Measurements from ENCODE around the gene CEBPZOS. TPM values are rescaled to one million over a fixed set of nuclear protein-coding genes. Genes with fewer than 3 reads are reported as not detected.
A peak's percentile ranks its signal among the peaks of the same experiment; 100 is the strongest.
"Not testable (repeated sequence)": the region's sequence is repeated elsewhere in the genome, so short reads cannot be mapped to it uniquely, and the experiment has no call there.

CEBPZOS gene
- total and polyA plus RNA-seq, 5 donors = 46.8 to 75.7 (median 56.9) TPM

DNA sequence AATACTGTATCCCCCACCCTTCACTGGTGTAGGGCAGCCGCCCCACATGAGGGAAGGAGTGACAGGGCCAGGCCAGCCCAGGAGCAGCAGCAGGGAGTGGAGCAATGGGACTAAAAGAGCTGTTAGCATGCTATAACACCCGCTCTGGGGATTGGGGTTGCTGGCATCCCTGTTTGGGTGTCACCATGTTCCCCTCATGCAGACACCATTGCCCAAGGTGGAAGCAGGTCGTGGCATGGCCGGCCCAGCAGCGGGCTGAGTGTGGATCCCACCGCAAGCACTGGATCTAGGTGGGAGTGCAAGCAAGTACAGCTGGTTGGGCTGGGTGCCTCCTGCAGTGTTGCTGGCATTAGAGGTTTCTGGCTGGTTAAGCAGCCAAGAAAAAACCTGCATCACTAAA is 4.5 kb upstream of the CEBPZOS start:
- H3K4me3 ChIP-seq (ENCODE audit: low read length) = no peak overlapping the region
- intact Hi-C loops (cut with DNase I) = no loop called here
- 73% methylated on average over 6 of the region's 6 CpGs for WGBS
- DNase-seq (no peak), ATAC-seq (no peak)
- H3K27me3 ChIP-seq (ENCODE audit: control insufficient read depth, insufficient read depth) = no peaks in the 10 kb centered on the region
- no peaks in the 10 kb centered on the region for H3K9me3 ChIP-seq (ENCODE audit: control insufficient read depth, low read length)
- no peaks in the 10 kb centered on the region for H3K4me1 ChIP-seq (ENCODE audit: control insufficient read depth, insufficient read depth, low read length)
- H3K27ac ChIP-seq (ENCODE audit: low read length) = no peak overlapping the region

- no peak overlapping the region for H3K4me3 ChIP-seq (ENCODE audit: low read length)
- H3K4me1 ChIP-seq (ENCODE audit: control insufficient read depth, insufficient read depth, low read length) = no peaks in the 10 kb centered on the region
- no peak for DNase-seq
- no peaks in the 10 kb centered on the region for H3K9me3 ChIP-seq (ENCODE audit: control insufficient read depth, low read length)
- no peaks in the 10 kb centered on the region for H3K27me3 ChIP-seq (ENCODE audit: control insufficient read depth, insufficient read depth)
- 87% methylated on average over 1 of the region's 1 CpG for WGBS
- no peak for ATAC-seq
- no peak overlapping the region for H3K27ac ChIP-seq (ENCODE audit: low read length)
- intact Hi-C loops (cut with DNase I) = no loop called here
These were observed 3.7 kb upstream of the CEBPZOS start for GRCh38 chr2:37192551-37192950.

GRCh38 chr2:37195862-37196319 is 405 bp upstream of the CEBPZOS start:
- 85% methylated on average over 20 of the region's 20 CpGs for WGBS
- ATAC-seq; H3K4me1 ChIP-seq (ENCODE audit: control insufficient read depth, insufficient read depth, low read length); intact Hi-C loops (cut with DNase I); DNase-seq; H3K9me3 ChIP-seq (ENCODE audit: control insufficient read depth, low read length); H3K27me3 ChIP-seq (ENCODE audit: control insufficient read depth, insufficient read depth): not testable (repeated sequence)
- H3K27ac ChIP-seq (ENCODE audit: low read length) = peak overlapping the region; percentile 95
- peak overlapping the region; percentile 71 for H3K4me3 ChIP-seq (ENCODE audit: low read length)

GRCh38 chr2:37198681-37199065 is 2.4 kb downstream of the CEBPZOS start:
- intact Hi-C loops (cut with DNase I) = no loop called here
- Histone ChIP-seq H3K27me3 (ENCODE audit: control insufficient read depth, insufficient read depth) (no peaks in the 10 kb centered on the region), H3K4me3 (ENCODE audit: low read length) (no peak overlapping the region), H3K4me1 (ENCODE audit: control insufficient read depth, insufficient read depth, low read length) (no peaks in the 10 kb centered on the region), H3K27ac (ENCODE audit: low read length) (no peak overlapping the region), H3K9me3 (ENCODE audit: control insufficient read depth, low read length) (no peaks in the 10 kb centered on the region)
- no peak for ATAC-seq
- no peak for DNase-seq
- 88% methylated on average over 8 of the region's 8 CpGs for WGBS

- ATAC-seq (no peak), DNase-seq (no peak)
- WGBS = 82% methylated on average over 1 of the region's 1 CpG
- Histone ChIP-seq H3K27me3 (ENCODE audit: control insufficient read depth, insufficient read depth) (no peaks in the 10 kb centered on the region), H3K4me3 (ENCODE audit: low read length) (no peak overlapping the region), H3K27ac (ENCODE audit: low read length) (no peak overlapping the region), H3K9me3 (ENCODE audit: control insufficient read depth, low read length) (no peaks in the 10 kb centered on the region), H3K4me1 (ENCODE audit: control insufficient read depth, insufficient read depth, low read length) (no peaks in the 10 kb centered on the region)
- intact Hi-C loops (cut with DNase I) = no loop called here
These were observed 4.9 kb downstream of the CEBPZOS start for GRCh38 chr2:37201208-37201607.

DNA sequence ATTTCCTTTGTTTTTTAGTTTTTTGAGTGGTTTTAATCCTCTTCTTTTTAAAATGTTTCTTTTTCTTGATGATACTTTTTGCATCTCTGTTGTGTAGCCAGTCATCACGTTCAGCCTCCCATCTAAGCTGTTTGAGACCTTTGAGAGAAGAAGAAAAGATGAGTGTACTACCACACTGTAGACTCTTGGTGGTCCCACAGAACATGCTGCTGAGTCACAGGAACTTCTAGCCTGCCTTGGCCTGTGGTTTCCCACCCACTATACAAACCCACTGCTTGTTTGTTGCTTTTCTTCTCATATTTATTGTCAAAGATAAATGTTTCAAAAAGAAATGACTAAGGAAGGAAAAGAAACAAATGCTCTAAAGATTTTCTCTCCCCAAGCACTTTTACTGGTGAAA is 5.5 kb downstream of the CEBPZOS start:
- 93% methylated on average over 1 of the region's 1 CpG for WGBS

GRCh38 chr2:37203708-37204107 is 7.4 kb downstream of the CEBPZOS start:
- 95% methylated on average over 2 of the region's 2 CpGs for WGBS
- DNase-seq (no peak), ATAC-seq (no peak)
- no peaks in the 10 kb centered on the region for H3K4me1 ChIP-seq (ENCODE audit: control insufficient read depth, insufficient read depth, low read length)
- no peaks in the 10 kb centered on the region for H3K27me3 ChIP-seq (ENCODE audit: control insufficient read depth, insufficient read depth)
- intact Hi-C loops (cut with DNase I) = no loop called here
- no peaks in the 10 kb centered on the region for H3K9me3 ChIP-seq (ENCODE audit: control insufficient read depth, low read length)
- no peak overlapping the region for H3K27ac ChIP-seq (ENCODE audit: low read length)
- no peak overlapping the region for H3K4me3 ChIP-seq (ENCODE audit: low read length)

More for the DNA sequence above, 5.5 kb downstream of the CEBPZOS start:
- intact Hi-C loops (cut with DNase I) = no loop called here
- Histone ChIP-seq H3K27me3 (ENCODE audit: control insufficient read depth, insufficient read depth) (no peaks in the 10 kb centered on the region), H3K27ac (ENCODE audit: low read length) (no peak overlapping the region), H3K4me1 (ENCODE audit: control insufficient read depth, insufficient read depth, low read length) (no peaks in the 10 kb centered on the region), H3K4me3 (ENCODE audit: low read length) (no peak overlapping the region), H3K9me3 (ENCODE audit: control insufficient read depth, low read length) (no peaks in the 10 kb centered on the region)
- no peak for DNase-seq
- ATAC-seq = no peak

DNA sequence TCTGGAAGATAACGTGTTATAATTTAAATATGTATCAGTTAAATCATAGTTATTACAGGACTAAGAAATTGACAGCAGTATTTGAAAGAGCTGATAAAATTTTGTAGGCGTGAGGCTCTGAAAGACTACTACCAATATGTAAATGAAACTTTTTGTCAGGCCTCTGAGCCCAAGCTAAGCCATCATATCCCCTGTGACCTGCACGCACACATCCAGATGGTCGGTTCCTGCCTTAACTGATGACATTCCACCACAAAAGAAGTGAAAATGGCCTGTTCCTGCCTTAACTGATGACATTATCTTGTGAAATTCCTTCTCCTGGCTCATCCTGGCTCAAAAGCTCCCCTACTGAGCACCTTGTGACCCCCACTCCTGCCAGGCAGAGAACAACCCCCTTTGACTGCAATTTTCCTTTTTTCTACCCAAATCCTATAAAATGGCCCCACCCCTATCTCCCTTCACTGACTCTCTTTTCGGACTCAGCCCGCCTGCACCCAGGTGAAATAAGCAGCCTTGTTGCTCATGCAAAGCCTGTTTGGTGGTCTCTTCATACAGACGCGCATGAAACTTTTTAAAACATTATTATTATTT is 8.9 kb downstream of the CEBPZOS start:
- WGBS = 89% methylated on average over 8 of the region's 8 CpGs
- H3K27me3 ChIP-seq (ENCODE audit: control insufficient read depth, insufficient read depth); H3K4me3 ChIP-seq (ENCODE audit: low read length); ATAC-seq; H3K27ac ChIP-seq (ENCODE audit: low read length); H3K9me3 ChIP-seq (ENCODE audit: control insufficient read depth, low read length); DNase-seq; H3K4me1 ChIP-seq (ENCODE audit: control insufficient read depth, insufficient read depth, low read length); intact Hi-C loops (cut with DNase I): not testable (repeated sequence)

DNA sequence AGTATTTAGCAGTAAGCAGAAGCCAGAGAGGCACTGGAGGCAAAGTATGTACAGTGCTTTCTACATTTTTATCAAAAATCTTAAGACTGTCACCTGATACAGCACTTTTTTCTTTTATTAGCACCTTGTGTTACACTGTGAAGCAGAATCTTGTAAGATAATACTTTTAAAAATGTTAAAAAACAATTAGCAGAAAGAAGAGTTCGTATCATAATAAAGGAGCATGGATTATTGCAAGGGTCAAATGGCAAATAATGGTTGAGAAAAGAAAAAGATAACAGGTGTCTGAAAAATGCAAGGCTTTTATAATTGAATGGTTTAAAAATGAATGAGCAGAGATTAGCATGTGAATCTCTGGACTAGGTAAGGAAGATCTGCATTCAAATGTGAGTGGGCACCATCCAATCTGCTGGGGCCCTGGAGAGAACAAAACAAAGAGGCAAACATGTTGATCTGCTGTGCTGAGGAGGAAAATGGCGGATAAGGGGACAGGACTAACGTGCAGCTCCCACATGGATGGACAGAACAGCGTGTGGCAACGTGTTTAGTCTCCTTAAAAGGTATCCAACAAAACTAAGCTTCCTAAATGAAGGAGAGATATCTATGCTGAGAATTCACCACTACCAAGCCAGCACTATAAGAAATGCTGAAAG is 9.5 kb downstream of the CEBPZOS start:
- ATAC-seq (no peak), DNase-seq (no peak)
- no peaks in the 10 kb centered on the region for H3K27me3 ChIP-seq (ENCODE audit: control insufficient read depth, insufficient read depth)
- H3K4me3 ChIP-seq (ENCODE audit: low read length) = no peak overlapping the region
- no peak overlapping the region for H3K27ac ChIP-seq (ENCODE audit: low read length)
- no peaks in the 10 kb centered on the region for H3K9me3 ChIP-seq (ENCODE audit: control insufficient read depth, low read length)
- no peaks in the 10 kb centered on the region for H3K4me1 ChIP-seq (ENCODE audit: control insufficient read depth, insufficient read depth, low read length)
- intact Hi-C loops (cut with DNase I) = no loop called here
- 89% methylated on average over 5 of the region's 5 CpGs for WGBS

DNA sequence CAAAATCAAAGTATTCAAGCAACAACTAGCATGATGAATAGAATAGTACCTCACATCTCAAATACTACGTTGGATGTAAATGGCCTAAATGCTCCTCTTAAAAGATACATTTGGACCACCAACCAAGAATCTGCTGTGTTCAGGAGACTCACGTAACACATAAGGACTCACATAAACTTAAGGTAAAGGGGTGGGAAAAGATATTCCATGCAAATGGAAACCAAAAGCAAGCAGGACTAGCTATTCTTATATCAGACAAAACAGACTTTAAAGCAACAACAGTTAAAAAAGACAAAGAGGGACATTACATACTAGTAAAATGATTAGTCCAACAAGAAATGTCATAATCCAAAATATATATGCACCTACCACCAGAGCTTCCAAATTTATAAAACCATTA is 10.5 kb downstream of the CEBPZOS start:
- H3K27me3 ChIP-seq (ENCODE audit: control insufficient read depth, insufficient read depth); DNase-seq; ATAC-seq; H3K9me3 ChIP-seq (ENCODE audit: control insufficient read depth, low read length); H3K27ac ChIP-seq (ENCODE audit: low read length); H3K4me1 ChIP-seq (ENCODE audit: control insufficient read depth, insufficient read depth, low read length); H3K4me3 ChIP-seq (ENCODE audit: low read length); intact Hi-C loops (cut with DNase I): not testable (repeated sequence)
- 97% methylated on average over 2 of the region's 2 CpGs for WGBS

- Histone ChIP-seq H3K27ac (ENCODE audit: low read length) (no peak overlapping the region), H3K4me1 (ENCODE audit: control insufficient read depth, insufficient read depth, low read length) (no peaks in the 10 kb centered on the region), H3K9me3 (ENCODE audit: control insufficient read depth, low read length) (no peaks in the 10 kb centered on the region), H3K4me3 (ENCODE audit: low read length) (no peak overlapping the region), H3K27me3 (ENCODE audit: control insufficient read depth, insufficient read depth) (no peaks in the 10 kb centered on the region)
- DNase-seq (no peak), ATAC-seq (no peak)
- intact Hi-C loops (cut with DNase I) = no loop called here
These were observed 14.9 kb downstream of the CEBPZOS start for GRCh38 chr2:37211212-37211611.

- intact Hi-C loops (cut with DNase I) = no loop called here
- H3K27me3 ChIP-seq (ENCODE audit: control insufficient read depth, insufficient read depth) = no peaks in the 10 kb centered on the region
These were observed 15.6 kb downstream of the CEBPZOS start for GRCh38 chr2:37211939-37212338.

More at GRCh38 chr2:37211939-37212338, 15.6 kb downstream of the CEBPZOS start:
- Histone ChIP-seq H3K27ac (ENCODE audit: low read length) (no peak overlapping the region), H3K4me3 (ENCODE audit: low read length) (no peak overlapping the region), H3K9me3 (ENCODE audit: control insufficient read depth, low read length) (no peaks in the 10 kb centered on the region), H3K4me1 (ENCODE audit: control insufficient read depth, insufficient read depth, low read length) (no peaks in the 10 kb centered on the region)
- no peak for ATAC-seq
- DNase-seq = no peak
- WGBS = 89% methylated on average over 3 of the region's 3 CpGs
